H9 (cell line): ENCODE results near the gene KCNJ10. TPM values are rescaled to one million over a fixed set of nuclear protein-coding genes. Genes with fewer than 3 reads are reported as not detected.

ENCODE experiments used
- DNase-seq: peaks from one replicate; pipeline ENCODE4 v3.0.0-alpha.2; 2017
- H2AFZ ChIP-seq: one replicate; pipeline ENCODE4 v1.6.1; 2013; ENCODE audit warnings: mild to moderate bottlenecking, low read length, control low read depth, moderate library complexity
- H2AK5ac ChIP-seq: 2 replicates; pipeline ENCODE4 v1.6.1; 2013; ENCODE audit warnings: low read length, control low read depth, mixed read lengths; ENCODE audit not compliant: insufficient read length
- H2BK120ac ChIP-seq: one replicate; pipeline ENCODE4 v1.6.1; 2013; ENCODE audit warnings: low read depth, mild to moderate bottlenecking, low read length, control low read depth, inconsistent platforms; ENCODE audit not compliant: poor library complexity, severe bottlenecking
- H2BK12ac ChIP-seq: 2 replicates; pipeline ENCODE4 v1.6.1; 2013; ENCODE audit warnings: low read length, control low read depth, mixed read lengths, low read depth; ENCODE audit not compliant: insufficient read length
- H2BK15ac ChIP-seq: 2 replicates; pipeline ENCODE4 v1.6.1; 2013; ENCODE audit warnings: low read depth, low read length, control low read depth
- H2BK20ac ChIP-seq: one replicate; pipeline ENCODE4 v1.6.1; 2013; ENCODE audit warnings: low read depth, mild to moderate bottlenecking, low read length, control low read depth, inconsistent platforms; ENCODE audit not compliant: poor library complexity, severe bottlenecking
- H2BK5ac ChIP-seq: 2 replicates; pipeline ENCODE4 v1.6.1; 2013; ENCODE audit warnings: low read length, control low read depth, mixed read lengths; ENCODE audit not compliant: insufficient read length
- H3K14ac ChIP-seq: 2 replicates; pipeline ENCODE4 v1.6.1; 2013; ENCODE audit warnings: low read length, control low read depth; ENCODE audit not compliant: insufficient read depth
- H3K18ac ChIP-seq: 2 replicates; pipeline ENCODE4 v1.6.1; 2013; ENCODE audit warnings: low read depth, mild to moderate bottlenecking, mixed read lengths, low read length, control low read depth; ENCODE audit not compliant: insufficient read length
- H3K23ac ChIP-seq: 2 replicates; pipeline ENCODE4 v1.6.1; 2013; ENCODE audit warnings: low read length, control low read depth, mixed read lengths, low read depth; ENCODE audit not compliant: insufficient read length
- H3K23me2 ChIP-seq: 2 replicates; pipeline ENCODE4 v1.6.1; 2013; ENCODE audit warnings: low read depth, mild to moderate bottlenecking, mixed read lengths, low read length, control low read depth; ENCODE audit not compliant: insufficient read length, poor library complexity, severe bottlenecking
- H3K27ac ChIP-seq: 2 replicates; pipeline ENCODE4 v1.5.1; 2013; ENCODE audit warnings: low read length, control low read depth, mixed read lengths, low read depth; ENCODE audit not compliant: insufficient read length
- H3K27me3 ChIP-seq: 2 replicates; pipeline ENCODE4 v1.6.1; 2013; ENCODE audit warnings: low read length, control low read depth, inconsistent platforms; ENCODE audit not compliant: insufficient read depth
- H3K4ac ChIP-seq: 2 replicates; pipeline ENCODE4 v1.6.1; 2013; ENCODE audit warnings: low read depth, mild to moderate bottlenecking, control low read depth, inconsistent platforms, low read length, moderate library complexity
- H3K4me1 ChIP-seq: 2 replicates; pipeline ENCODE4 v1.6.1; 2013; ENCODE audit warnings: low read length, control low read depth, inconsistent platforms; ENCODE audit not compliant: insufficient read depth
- H3K4me2 ChIP-seq: 2 replicates; pipeline ENCODE4 v1.6.1; 2013; ENCODE audit warnings: low read length, control low read depth, mixed read lengths; ENCODE audit not compliant: insufficient read length, insufficient read depth
- H3K56ac ChIP-seq: 2 replicates; pipeline ENCODE4 v1.6.1; 2013; ENCODE audit warnings: low read depth, mild to moderate bottlenecking, mixed read lengths, low read length, control low read depth; ENCODE audit not compliant: insufficient read length
- H3K79me1 ChIP-seq: 2 replicates; pipeline ENCODE4 v1.6.1; 2013; ENCODE audit warnings: low read depth, mild to moderate bottlenecking, moderate library complexity, low read length, control low read depth, inconsistent platforms; ENCODE audit not compliant: insufficient read depth, poor library complexity, severe bottlenecking
- H3K79me2 ChIP-seq: 2 replicates; pipeline ENCODE4 v1.6.1; 2013; ENCODE audit warnings: low read length, control low read depth, inconsistent platforms; ENCODE audit not compliant: insufficient read depth
- H3K9ac ChIP-seq: 2 replicates; pipeline ENCODE4 v1.6.1; 2013; ENCODE audit warnings: low read length, control low read depth, mixed read lengths; ENCODE audit not compliant: insufficient read length; ENCODE audit errors: extremely low read depth
- H3K9me3 ChIP-seq: one replicate; pipeline ENCODE4 v1.6.1; 2013; ENCODE audit warnings: low read depth, low read length, inconsistent platforms; ENCODE audit not compliant: control insufficient read depth
- H3T11ph ChIP-seq: one replicate; pipeline ENCODE4 v1.6.1; 2013; ENCODE audit warnings: mild to moderate bottlenecking, low read length, control low read depth, inconsistent platforms
- H4K20me1 ChIP-seq: one replicate; pipeline ENCODE4 v1.6.1; 2013; ENCODE audit not compliant: control insufficient read depth, insufficient read length, insufficient read depth
- H4K5ac ChIP-seq: 2 replicates; pipeline ENCODE4 v1.6.1; 2013; ENCODE audit warnings: low read depth, mild to moderate bottlenecking, mixed read lengths, low read length, control low read depth; ENCODE audit not compliant: insufficient read length
- H4K8ac ChIP-seq: replicated peaks from 2 replicates; pipeline ENCODE4 v1.6.1; 2013; ENCODE audit warnings: low read length, control low read depth, mixed read lengths, low read depth; ENCODE audit not compliant: insufficient read length
- H4K91ac ChIP-seq: 2 replicates; pipeline ENCODE4 v1.6.1; 2013; ENCODE audit warnings: low read depth, mild to moderate bottlenecking, moderate library complexity, mixed read lengths, low read length, control low read depth; ENCODE audit not compliant: insufficient read length
- H3K27ac Mint-ChIP-seq, 3 experiments: 2 replicates in 2 of 3; 3 replicates in 1 of 3; pipeline ENCODE4 v1.8.0; 2020 to 2021; ENCODE audit warnings: mixed read lengths in 3 of 3, mild to moderate bottlenecking in 1 of 3, moderate library complexity in 1 of 3
- H3K27me3 Mint-ChIP-seq: 2 replicates; pipeline ENCODE4 v1.8.0; 2021; ENCODE audit warnings: low read depth, mild to moderate bottlenecking, moderate library complexity, mixed read lengths
- H3K36me3 Mint-ChIP-seq, 3 experiments: 2 replicates in 2 of 3; 3 replicates in 1 of 3; pipeline ENCODE4 v1.8.0; 2020 to 2021; ENCODE audit warnings: low read depth in 3 of 3, mixed read lengths in 3 of 3; ENCODE audit not compliant: insufficient read depth in 1 of 3
- H3K4me1 Mint-ChIP-seq, 2 experiments: 2 replicates each; pipeline ENCODE4 v1.8.0; 2020; ENCODE audit warnings: mixed read lengths in 2 of 2
- H3K4me3 Mint-ChIP-seq, 2 experiments: 2 replicates in 1 of 2; 3 replicates in 1 of 2; pipeline ENCODE4 v1.8.0; 2020 to 2021; ENCODE audit warnings: mild to moderate bottlenecking in 2 of 2, mixed read lengths in 2 of 2, moderate library complexity in 1 of 2
- H3K9me3 Mint-ChIP-seq, 2 experiments: 2 replicates in 1 of 2; 3 replicates in 1 of 2; pipeline ENCODE4 v1.8.0; 2020; ENCODE audit warnings: mild to moderate bottlenecking in 2 of 2, mixed read lengths in 2 of 2, moderate library complexity in 1 of 2
- WGBS: extraction: QIAGEN DNeasy Blood & Tissue Kit; methylation state at CpG from one replicate; pipeline ENCODE4 v1.1.7; 2013; ENCODE audit warnings: missing lambda C conversion rate, low lambda C conversion rate, mixed read lengths; ENCODE audit not compliant: insufficient read length; ENCODE audit errors: extremely low coverage; 5-methylcytosine and 5-hydroxymethylcytosine counted together
- total RNA-seq: library from RNA; stranded (reverse); gene quantifications from 2 replicates; pipeline ENCODE4 v1.2.1, GENCODE V29; 2021
- TF ChIP-seq, protein P1 (sequence below): fragments of 200-600 bp; sonication (generic); conservative IDR thresholded peaks from 3 replicates; pipeline ENCODE4 v1.8.0; 2021; ENCODE audit warnings: antibody characterized with exemption, mild to moderate bottlenecking

The KCNJ10 gene
- total RNA-seq, 1 experiment from 2014 or later: 0.44 TPM

DNA sequence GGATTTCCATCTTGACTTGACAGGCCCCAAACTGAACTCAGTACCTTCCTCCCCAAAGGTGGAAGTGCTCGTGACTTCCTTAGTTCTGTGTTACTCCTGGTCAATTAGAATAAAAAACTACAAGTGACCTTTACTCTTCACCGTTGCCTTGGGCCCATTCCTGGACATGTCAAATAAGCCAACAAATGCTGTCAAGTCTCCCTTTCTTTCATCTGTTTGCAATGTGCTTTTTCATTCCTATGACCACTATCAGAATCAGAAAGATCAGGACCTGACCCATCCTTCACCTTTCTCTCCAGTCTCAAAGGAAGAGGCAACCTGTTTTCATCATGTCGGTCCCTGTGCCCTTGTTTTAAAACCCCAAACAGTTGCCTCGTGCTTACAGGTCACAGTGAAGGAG, 4.9 kb upstream of the KCNJ10 start:
- H3K4me2 ChIP-seq: no peak overlapping the region
- peaks cover 4% of the 10 kb centered on the region; the same call in 1 of the 2 replicates for H3K27me3 ChIP-seq
- no peak overlapping the region for H3K9ac ChIP-seq
- no peak overlapping the region for H3K27ac Mint-ChIP-seq
- no peak overlapping the region for H4K8ac ChIP-seq
- H3K56ac ChIP-seq: no peak overlapping the region
- H3K4ac ChIP-seq: no peak overlapping the region
- H3K14ac ChIP-seq: no peak overlapping the region
- no peaks in the 10 kb centered on the region for H3K79me1 ChIP-seq
- H3K23ac ChIP-seq: no peak overlapping the region
- H2BK12ac ChIP-seq: no peak overlapping the region
- no peak overlapping the region for H2BK120ac ChIP-seq
- H3K9me3 ChIP-seq: no peaks in the 10 kb centered on the region
- no peak overlapping the region for H2BK5ac ChIP-seq
- no peak overlapping the region for H3T11ph ChIP-seq
- H4K5ac ChIP-seq: no peak overlapping the region
- H3K4me3 Mint-ChIP-seq: no peak overlapping the region
- no CpG with 5 or more reads among the region's 4 CpGs for WGBS
- no peak overlapping the region for H3K18ac ChIP-seq
- no peak overlapping the region for H2BK20ac ChIP-seq
- H3K27me3 Mint-ChIP-seq: peaks cover 81% of the 10 kb centered on the region
- H2BK15ac ChIP-seq: no peak overlapping the region
- H3K79me2 ChIP-seq: no peaks in the 10 kb centered on the region
- no peak for DNase-seq
- 0 out of 2 replicates have a peak, but pooled peaks cover 2% of the 10 kb centered on the region for H3K4me1 ChIP-seq
- no peak overlapping the region for H2AFZ ChIP-seq
- H4K91ac ChIP-seq: no peak overlapping the region
- H3K4me1 Mint-ChIP-seq: peaks cover 4 to 9% of the 10 kb centered on the region in 2 experiments
- H2AK5ac ChIP-seq: no peak overlapping the region
- peaks cover 5% of the 10 kb centered on the region for H3K23me2 ChIP-seq
- H3K9me3 Mint-ChIP-seq: no peaks in the 10 kb centered on the region
- H4K20me1 ChIP-seq: no peaks in the 10 kb centered on the region
- H3K27ac ChIP-seq: no peak overlapping the region
- TF ChIP-seq, protein P1, sequence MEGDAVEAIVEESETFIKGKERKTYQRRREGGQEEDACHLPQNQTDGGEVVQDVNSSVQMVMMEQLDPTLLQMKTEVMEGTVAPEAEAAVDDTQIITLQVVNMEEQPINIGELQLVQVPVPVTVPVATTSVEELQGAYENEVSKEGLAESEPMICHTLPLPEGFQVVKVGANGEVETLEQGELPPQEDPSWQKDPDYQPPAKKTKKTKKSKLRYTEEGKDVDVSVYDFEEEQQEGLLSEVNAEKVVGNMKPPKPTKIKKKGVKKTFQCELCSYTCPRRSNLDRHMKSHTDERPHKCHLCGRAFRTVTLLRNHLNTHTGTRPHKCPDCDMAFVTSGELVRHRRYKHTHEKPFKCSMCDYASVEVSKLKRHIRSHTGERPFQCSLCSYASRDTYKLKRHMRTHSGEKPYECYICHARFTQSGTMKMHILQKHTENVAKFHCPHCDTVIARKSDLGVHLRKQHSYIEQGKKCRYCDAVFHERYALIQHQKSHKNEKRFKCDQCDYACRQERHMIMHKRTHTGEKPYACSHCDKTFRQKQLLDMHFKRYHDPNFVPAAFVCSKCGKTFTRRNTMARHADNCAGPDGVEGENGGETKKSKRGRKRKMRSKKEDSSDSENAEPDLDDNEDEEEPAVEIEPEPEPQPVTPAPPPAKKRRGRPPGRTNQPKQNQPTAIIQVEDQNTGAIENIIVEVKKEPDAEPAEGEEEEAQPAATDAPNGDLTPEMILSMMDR: no peak
- H3K36me3 Mint-ChIP-seq: no peaks in the 10 kb centered on the region
